LoVo (cell line): Measurements from ENCODE around the gene RGS6.
A peak's percentile ranks its signal among the peaks of the same experiment; 100 is the strongest.

Source experiments
- DNase-seq: peaks from one replicate; pipeline ENCODE4 v3.0.0-alpha.2; 2016; ENCODE audit warnings: low spot score

The RGS6 gene

DNA sequence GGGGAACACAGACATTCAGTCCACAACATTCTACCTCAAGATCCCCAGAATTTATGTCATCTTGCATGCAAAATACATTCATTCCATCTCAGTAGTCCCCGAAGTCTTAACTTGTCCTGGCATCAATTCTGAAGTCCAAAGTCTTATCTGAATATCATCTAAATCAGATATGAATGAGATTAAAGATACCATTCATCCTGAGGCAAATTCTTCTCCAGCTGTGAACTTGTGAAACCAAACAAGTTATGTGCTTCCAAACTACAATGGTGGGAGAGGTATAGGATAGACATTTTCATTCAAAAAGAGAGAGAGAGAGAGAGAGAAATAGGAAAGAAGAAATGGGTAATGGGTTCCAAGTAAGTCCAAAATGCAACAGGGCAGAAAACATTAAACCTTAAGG is 571.0 kb downstream of the RGS6 start:
- no peak for DNase-seq

DNA sequence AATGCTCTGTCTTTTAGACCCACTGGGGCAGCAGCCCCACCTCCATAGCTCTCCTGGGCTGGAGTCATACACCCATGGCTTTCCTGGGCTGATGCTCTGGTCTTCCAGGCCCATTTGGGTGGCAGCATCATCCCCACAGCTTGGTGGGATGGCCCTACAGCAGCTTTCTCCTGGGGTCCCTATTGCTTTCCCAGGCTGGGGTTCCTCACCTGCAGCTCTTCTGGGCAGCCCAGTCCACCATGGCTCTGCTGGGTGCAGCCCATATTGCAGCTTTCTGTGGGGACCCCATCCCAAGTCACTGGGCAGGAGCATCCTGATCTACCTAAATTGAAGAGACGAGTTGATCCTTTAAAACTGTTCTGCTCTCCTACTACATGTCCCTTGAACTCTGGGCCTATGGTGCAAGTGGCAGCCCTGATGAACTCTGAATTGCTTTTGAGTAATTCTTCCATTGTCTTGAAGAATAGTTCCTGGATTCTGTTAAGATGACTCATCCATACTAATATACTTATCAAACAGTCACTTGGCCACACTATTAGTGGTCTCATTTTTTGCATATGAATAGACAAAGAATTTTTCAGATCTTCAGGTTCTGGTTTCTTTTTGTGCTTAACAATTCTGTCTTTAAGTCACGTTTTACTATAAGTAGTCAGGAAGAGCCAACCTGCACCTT is 571.6 kb downstream of the RGS6 start:
- DNase-seq: no peak

DNA sequence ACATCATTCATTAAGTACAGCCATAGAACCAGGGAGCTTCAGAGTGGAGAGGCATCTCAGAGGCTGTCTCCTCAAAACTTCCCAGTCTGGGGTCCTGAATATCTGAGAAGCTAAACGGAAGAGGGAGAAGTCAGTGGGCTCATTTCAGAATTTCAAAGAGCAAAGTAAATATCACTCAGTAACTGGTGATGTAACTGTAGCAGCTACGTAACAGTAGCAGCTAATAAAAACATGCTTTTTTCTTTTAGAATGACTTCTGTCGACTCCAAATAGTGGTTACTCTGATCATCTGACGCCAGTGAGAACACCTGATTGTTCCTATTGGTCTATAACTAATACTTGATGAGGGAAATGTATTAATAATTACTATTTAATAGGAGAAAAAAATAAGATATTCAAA is 578.3 kb downstream of the RGS6 start:
- no peak for DNase-seq

DNA sequence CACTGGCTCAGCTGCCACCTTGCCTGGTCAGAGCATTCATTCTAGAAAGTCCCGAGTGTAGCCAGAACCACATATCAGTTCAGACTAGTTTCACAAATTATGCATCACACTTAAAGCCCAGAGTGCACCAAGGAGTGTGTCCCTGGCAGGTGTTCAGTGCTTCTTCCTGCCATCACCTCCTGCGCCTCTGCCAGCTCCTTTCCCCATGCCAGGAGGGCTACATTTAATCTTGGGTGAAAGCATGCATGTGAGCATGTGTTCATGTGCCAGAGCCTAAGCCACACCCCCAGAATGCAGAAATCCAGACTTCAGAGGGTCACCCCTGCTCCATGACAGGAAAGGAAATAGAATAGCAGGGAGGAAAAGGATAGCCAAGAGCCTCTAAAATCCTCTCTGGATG is 580.1 kb downstream of the RGS6 start:
- DNase-seq: no peak

DNA sequence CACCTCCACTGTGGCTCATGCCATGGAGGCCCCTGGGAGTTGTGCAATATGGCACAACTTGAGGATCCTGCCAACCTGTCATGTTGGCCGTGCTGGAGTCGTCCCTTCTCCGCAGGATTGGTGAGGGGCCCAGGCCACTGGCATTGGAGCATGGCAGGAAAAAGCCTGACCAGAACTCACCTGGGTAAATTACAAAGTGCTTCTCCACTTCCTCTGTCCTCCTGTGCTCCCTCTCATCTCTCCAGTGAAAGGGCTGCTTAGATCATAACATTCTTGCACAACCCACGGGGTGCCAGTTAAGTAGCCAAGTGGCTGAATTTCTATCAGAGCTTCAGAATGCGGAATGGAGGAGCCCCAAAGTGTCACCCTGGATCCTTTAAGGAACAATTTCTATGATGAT is 580.7 kb downstream of the RGS6 start:
- no peak for DNase-seq

DNA sequence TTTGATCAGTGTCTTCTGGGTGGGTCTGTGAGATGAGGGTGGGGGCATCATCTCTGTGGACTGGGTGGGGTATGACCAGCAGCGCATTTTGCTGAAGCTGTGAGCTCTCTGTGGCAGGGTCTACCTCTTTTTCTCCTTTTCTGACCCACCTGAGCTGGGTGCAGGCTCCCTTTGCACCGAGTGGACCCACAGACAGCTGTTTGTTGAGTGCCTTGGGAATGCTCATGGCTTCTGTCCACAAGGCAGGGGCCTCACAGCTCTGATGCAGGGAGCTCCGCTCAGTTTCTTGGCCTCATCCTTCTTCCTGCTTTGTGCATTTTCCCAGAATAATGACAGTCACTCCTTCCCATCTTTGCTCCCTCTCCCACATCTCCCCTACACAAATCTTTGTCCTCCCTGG is 581.1 kb downstream of the RGS6 start:
- DNase-seq: no peak

DNA sequence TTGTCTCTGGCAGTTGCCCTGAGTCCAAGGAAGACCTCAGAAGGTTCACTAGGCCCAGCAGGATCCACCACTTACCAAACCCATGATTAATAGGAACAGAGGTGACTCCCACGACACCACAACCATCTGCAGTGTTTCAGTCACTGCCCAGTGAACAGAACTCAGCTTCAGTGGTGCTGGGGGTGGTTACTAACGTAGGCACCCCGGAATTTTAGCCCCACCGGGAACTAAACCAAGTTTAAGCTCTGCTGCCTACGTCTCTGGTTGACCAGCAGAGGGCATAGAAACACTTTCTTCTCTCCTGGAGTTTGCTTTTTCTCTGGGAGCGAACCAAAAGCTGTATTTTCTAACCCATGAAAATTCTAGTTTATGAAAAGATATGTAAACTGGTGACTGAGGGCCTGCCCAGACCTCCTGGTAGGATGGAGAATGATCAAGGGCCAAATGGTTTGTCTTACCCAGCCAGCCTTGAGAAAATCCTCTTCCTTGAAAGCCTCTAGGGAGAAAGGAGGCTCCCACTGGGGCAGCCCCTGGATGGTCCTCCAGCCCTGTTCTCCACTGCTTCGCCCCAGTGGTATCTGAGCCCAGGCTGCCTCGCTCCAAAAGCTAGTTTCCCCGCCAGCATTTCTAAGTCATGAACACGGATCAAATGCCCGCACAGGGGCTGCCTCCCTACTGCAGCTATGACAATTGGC is 581.9 kb downstream of the RGS6 start:
- no peak for DNase-seq

DNA sequence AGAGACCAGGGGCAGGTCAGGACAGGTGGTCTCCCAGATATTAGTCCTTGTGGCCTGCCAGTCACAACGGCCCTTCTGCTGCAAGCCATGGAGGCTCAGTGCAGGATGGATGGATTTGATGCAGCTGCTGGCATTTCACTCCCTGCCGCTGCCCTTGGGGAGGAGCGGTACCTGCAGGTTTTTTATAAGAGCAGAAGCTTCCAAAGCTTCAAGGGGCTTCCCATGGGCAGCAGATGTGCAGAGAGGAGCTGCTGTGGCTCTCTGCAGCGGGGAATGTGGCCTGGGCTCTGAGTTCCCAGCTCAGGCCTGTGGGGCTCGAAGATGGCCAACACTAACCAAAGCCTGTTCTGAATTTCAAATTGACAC is 582.4 kb downstream of the RGS6 start:
- no peak for DNase-seq

DNA sequence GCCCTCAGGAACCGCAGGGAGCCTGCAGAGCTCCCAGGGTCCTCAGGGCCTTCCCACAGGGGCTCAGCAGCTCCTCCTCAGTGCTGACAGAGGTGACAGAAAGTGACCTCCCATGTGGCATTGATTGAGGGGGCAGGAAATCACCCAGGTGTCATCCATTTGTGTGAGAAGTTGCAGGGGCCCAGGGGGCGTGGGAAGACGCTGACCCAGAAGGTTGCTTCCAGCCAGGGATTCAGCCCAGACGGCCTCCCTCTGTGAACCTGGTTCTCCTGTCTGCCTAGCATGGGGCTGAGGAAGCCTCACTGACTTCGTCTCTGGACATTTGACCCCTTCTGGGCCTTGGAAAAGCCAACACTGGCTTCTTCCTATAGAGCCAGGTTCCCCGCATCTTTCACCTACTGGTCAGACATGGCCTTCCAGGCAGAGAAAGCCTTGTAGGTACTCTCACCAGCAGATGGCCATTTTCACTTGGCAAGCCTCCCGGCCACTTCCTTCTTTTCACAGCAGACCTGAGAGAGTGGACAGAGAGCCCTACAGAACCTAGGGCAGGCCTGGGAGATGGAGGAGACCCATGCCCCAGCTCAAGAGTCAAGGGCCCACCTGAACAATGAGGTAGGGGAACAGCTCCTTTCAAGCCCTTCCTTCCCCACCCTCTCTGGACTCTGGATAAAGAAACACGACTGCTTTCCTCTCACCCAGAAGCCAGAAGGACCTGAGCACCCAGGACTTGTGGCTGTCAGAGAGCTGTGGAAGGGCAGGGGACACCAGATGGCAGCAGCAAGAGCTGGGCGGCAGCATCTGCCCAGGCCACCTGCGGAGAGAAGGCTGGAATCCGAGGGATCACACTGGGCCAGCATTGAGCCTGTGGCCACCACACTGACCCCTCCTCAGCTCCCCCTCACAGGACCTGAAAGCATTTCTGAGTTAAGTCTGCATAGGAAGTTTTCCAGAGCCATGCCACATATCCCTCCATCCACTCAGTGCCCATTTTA is 583.8 kb downstream of the RGS6 start:
- DNase-seq: no peak

DNA sequence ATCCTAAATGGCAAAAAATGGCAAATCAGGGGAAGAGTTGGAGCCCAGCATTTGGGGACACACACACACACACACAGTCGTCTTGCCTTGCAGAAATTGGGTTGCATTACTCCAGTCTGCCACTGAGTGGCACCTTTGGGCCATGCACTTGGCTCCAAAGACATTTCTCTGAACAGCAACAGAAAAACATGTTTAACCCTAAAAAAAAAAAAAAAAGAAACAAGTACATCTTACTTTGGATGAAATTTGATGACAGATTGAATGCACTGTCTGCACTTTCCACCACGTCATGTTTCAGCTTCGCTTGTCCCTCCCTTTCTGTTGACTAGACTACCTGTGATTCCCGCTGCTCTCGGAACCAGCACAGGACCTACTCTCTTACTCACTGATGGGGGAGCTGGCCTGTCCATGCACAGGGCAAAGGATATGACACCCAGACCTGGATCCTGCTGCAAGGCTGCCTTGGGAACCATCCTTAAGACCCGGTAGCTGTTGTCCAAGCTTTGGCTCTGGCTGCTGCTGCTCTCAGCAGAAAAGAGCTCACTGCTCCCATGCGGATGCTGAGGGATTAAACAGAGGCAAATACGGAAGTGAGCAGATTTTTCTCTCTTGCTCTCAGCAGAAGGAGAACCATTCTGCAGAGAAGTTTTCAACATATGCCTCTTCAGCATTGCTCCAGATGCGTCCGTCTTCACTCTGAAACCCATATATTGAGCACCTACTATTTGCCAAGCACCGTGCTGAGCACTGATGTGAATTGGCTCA is 584.9 kb downstream of the RGS6 start:
- DNase-seq: peak; percentile 46

DNA sequence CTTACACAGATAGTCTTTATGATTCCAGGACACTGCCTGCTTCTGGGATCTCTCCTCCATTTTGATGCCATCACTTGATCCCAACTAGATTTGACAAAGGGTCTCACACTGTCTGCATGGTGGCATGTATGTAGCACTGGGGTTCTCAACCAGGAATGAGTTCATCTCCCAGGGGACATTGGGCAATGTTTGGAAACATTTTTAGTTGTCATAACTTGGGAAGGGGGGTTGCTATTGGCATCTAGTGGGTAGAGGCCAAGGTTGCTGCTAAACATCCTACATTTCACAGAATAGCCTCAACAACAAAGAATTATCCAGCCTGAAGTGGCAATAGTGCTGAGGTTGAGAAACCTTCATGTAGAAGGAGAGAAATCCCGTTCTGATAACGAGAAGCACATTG is 585.5 kb downstream of the RGS6 start:
- DNase-seq: no peak

DNA sequence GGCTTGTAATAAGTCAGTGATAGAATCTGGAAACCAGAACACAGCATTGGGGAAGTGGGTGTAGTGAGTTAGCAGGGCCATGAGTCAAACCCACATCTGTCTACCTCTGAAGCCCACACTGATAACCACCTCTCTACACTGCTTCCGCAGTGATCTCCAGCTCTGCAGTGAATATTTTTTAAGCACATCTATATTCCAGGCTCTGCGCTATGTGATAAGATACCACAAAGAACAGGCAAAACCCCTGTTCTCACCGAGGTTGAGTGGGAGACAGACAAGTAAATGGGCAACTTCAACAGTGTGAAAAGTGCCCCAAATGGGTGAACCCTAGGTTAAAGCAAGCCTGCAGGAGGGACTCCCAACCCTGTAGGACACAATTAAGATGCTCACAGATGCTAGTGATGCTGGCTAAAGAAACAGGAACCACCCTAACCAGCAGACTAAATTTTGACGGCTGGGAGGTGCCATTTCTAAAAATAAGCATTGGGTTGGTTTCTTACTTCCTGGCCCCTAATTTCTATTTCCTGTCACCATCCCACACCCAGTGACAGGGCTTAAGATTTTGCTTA is 586.7 kb downstream of the RGS6 start:
- no peak for DNase-seq

DNA sequence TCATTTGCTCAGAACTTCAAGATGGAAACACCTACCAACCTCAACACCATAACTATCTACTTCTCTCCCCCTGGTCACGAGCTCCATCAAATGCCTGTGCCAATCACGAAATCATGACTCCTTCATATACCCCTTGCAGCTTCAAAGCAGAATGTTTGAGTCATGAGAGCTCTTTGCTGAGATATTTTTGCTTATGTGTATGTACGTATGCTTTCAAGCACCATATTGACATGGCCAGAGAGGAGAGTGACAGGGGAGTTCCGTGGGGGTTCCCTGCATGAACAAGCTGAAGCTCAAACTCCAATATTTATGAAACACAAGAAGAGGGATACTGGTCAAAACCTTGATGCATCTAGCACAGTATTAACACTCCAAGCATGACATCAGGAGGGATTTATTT is 587.3 kb downstream of the RGS6 start:
- no peak for DNase-seq

DNA sequence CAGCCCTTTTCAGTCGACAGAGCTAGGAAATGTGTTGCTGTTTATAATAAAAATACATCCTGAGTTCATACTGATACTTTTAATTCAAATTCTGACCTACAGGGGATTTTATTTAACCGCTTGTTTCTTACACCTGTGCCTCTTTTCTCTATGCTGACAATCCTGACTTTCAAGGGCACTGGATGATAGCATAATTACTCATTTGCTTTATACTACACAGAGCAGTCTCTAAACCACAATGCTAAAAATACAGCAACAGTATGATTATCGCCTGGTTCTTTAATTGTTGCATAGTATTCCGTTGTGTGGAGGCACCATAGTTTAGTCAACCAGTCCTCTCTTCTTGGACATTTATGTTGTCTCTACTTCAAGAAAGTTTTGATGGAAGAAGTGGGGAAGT is 588.8 kb downstream of the RGS6 start:
- DNase-seq: no peak

DNA sequence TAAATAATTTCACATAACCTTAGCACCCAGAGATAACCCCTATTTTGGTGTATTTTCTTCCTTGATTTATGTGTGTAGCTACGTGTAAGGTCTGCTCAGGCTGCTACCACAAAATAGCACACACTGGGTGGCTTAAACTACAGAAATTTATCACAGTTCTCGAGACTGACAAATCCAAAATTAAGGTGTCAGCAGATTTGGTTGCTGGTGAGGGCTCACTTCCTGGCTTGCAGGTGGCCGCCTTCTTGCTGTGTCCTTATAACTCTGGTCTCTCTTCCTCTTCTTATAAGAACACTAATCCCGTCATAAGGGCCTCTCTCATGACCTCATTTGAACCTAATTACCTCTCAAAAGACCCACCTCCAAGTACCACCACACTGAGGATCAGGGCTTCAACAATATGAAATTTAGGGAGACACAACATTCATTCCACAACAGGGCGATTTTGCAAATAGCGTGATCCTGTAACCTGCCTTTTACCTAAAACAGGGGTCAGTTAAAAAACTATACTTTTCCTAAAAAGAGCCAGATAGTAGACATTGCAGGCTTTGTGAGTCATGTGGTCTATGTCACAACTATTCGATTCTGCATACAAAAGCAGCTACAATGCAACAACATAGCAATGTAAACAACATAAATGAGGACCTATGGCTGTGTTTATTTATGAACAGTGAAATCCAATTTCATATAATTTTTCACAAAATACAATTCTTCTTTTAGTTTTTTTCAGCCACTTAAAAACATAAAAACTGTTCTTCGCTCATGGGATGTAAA is 589.9 kb downstream of the RGS6 start:
- no peak for DNase-seq

DNA sequence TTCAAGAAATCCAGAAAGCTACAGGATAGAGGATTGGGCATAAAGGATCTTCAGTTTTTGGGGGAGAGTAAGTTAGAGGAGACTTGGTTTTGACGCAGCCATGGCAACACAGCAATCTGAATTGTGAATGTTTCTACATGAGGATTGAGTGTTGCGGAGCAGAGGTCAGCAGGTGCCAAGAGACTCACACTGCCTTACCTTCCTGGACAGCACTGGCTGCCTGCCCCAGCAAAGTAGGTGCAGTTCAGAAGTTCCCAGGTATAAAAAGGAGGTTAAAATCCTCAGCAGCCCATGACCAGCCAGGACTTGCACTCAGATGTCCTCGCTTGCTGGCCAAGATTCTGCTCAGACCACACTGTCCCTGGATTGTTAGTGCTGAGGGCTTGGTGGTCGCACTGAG is 590.6 kb downstream of the RGS6 start:
- no peak for DNase-seq

DNA sequence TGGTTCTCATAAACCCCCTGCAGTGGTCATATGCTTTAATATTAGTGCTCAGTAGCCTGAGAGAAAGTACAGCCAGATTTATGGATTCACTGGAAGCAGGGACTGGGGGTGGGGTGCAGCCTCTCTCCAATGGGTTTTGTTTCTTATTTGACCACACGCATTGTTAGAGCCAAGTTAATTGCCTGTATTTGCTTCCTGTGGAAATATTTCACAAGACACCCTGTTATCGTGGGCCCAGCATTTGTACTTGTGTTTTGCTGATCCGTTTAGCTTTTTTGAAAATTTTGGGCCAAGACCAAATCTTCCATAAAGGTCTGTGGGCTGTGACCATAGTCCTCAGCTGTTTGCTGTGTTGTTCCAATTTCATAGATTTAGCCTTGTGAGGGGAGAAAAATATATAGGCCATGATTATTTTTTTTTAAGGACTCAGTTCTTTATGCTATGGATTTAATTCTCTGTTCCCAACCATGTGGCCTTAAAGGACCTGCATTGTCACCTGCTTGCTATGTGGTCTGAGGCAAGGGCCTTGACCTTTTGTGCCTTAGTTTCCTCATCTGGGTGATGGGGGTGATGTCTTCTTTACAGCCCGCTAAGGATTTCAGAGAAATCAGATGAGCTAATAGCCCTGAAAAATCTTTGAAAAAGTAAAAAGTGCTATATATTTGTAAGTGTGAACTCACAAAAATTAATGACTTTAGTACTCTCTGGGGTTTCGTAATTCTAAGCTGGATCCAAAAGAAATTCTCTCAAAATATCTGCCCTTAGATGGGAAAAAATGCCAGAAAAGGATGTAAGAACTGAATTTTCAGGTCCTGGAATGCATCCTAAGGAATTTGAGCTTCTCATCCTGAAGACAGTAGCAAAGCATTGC is 591.4 kb downstream of the RGS6 start:
- no peak for DNase-seq

DNA sequence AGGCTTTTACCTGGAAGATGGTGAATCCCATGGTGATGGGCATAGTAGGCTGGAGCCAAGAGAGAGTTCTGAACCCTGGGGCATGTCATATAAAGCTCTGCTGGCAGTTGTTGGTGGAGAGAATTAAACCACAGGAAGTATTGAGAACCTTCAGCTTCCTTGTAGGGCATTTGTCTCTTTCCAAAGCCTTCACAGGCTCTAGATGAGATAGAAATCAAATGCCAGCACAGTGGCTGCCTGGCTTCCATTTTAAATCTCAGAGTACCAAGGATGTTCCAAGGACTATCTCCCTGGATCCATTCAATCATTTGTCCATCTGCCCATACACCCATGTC is 592.0 kb downstream of the RGS6 start:
- no peak for DNase-seq

DNA sequence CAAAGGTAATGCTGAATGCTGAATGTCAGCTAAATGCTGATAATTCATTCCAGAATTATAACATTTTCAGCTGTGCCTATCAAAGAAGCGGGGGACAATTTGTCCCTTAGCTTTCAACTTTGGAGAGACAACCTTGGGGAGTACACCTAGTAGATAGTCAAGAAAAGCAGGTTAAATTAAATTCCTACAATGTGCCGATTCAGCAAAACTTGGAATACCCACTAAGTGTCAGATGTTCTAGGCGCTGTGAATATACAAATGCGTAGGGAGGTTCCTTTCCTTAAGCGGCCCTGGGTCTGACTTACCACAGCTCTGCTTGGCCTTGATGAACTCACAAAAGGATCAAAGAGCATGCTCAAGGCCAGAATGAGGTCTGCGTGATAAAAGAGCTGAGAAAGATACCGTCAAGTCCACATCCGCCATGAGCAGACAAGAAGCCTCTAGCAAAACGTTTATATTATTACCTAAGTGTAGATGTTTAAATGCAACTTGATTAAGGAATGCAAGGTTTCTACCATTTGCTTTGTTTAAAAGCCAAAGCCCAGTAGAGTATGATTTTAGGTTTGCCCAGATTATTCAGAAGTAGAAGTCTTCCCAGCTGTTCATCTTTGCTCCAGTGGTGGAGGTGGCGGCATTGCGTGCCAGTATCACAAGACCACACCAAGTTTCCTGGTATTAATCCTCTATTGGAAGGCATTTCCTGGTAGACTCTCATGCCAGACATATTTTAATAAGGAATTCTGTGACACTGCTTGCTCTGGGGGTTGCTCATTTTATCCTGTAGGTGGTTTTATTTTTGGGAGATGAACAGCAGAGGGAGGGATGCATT is 593.1 kb downstream of the RGS6 start:
- no peak for DNase-seq
